Immature natural killer cell (primary cell): ENCODE results near the gene SIGLEC11. TPM values are rescaled to one million over a fixed set of nuclear protein-coding genes. Genes with fewer than 3 reads are reported as not detected.

Experiments
- DNase-seq, 3 donors: peaks; one replicate each; pipeline ENCODE4 v3.0.0; 2022; ENCODE audit warnings: mixed read lengths in 1 of 3
- H3K27ac Mint-ChIP-seq, 6 donors: one replicate each; pipeline ENCODE4 v1.8.0; 2020; ENCODE audit warnings: mixed read lengths in 6 of 6, mild to moderate bottlenecking in 5 of 6, inconsistent platforms in 4 of 6, moderate library complexity in 3 of 6
- H3K27me3 Mint-ChIP-seq, 3 donors: one replicate each; pipeline ENCODE4 v1.8.0; 2020 to 2021; ENCODE audit warnings: low read depth in 3 of 3, mild to moderate bottlenecking in 3 of 3, mixed read lengths in 3 of 3, moderate library complexity in 3 of 3, inconsistent platforms in 1 of 3
- H3K36me3 Mint-ChIP-seq, 3 donors: one replicate each; pipeline ENCODE4 v1.8.0; 2020; ENCODE audit warnings: mixed read lengths in 3 of 3, inconsistent platforms in 2 of 3, mild to moderate bottlenecking in 2 of 3
- H3K4me1 Mint-ChIP-seq, 2 donors: one replicate each; pipeline ENCODE4 v1.8.0; 2020; ENCODE audit warnings: inconsistent platforms in 2 of 2, mild to moderate bottlenecking in 2 of 2, mixed read lengths in 2 of 2, moderate library complexity in 1 of 2
- H3K4me3 Mint-ChIP-seq, 5 donors: one replicate each; pipeline ENCODE4 v1.8.0; 2020; ENCODE audit warnings: mild to moderate bottlenecking in 5 of 5, mixed read lengths in 5 of 5, inconsistent platforms in 3 of 5, moderate library complexity in 3 of 5
- H3K9me3 Mint-ChIP-seq, 6 donors: one replicate each; pipeline ENCODE4 v1.8.0; 2020; ENCODE audit warnings: mild to moderate bottlenecking in 6 of 6, mixed read lengths in 6 of 6, inconsistent platforms in 4 of 6, moderate library complexity in 3 of 6
- polyA plus RNA-seq, 3 donors: library from polyadenylated mRNA; unstranded; fragments of 300-500 nt; fragmentation: Illumina TruSeq; gene quantifications; one replicate each; pipeline ENCODE4 v1.2.3, GENCODE V29; 2021

The SIGLEC11 gene
- polyA plus RNA-seq, 3 donors from 2014 or later = not detected

- H3K9me3 Mint-ChIP-seq = no peaks in the 10 kb centered on the region
- H3K4me1 Mint-ChIP-seq = peaks cover 13 to 19% of the 10 kb centered on the region in 2 donors
- H3K27me3 Mint-ChIP-seq = no peaks in the 10 kb centered on the region
- no peak overlapping the region for H3K4me3 Mint-ChIP-seq
- peak overlapping the region in 1 of 6 donors; percentile 57 for H3K27ac Mint-ChIP-seq
- no peak for DNase-seq
- H3K36me3 Mint-ChIP-seq = peaks cover 6 to 10% (median 8%) of the 10 kb centered on the region in 3 donors
Observed at GRCh38 chr19:49910179-49910578, 50.8 kb downstream of the SIGLEC11 start.

- Mint-ChIP-seq H3K27me3 (no peaks in the 10 kb centered on the region), H3K27ac (no peak overlapping the region), H3K9me3 (no peaks in the 10 kb centered on the region), H3K36me3 (peaks cover 3 to 8% (median 4%) of the 10 kb centered on the region in 3 donors), H3K4me1 (peaks cover 11 to 16% of the 10 kb centered on the region in 2 donors), H3K4me3 (no peak overlapping the region)
- no peak for DNase-seq
Observed at GRCh38 chr19:49908480-49909420, 52.2 kb downstream of the SIGLEC11 start.

DNA sequence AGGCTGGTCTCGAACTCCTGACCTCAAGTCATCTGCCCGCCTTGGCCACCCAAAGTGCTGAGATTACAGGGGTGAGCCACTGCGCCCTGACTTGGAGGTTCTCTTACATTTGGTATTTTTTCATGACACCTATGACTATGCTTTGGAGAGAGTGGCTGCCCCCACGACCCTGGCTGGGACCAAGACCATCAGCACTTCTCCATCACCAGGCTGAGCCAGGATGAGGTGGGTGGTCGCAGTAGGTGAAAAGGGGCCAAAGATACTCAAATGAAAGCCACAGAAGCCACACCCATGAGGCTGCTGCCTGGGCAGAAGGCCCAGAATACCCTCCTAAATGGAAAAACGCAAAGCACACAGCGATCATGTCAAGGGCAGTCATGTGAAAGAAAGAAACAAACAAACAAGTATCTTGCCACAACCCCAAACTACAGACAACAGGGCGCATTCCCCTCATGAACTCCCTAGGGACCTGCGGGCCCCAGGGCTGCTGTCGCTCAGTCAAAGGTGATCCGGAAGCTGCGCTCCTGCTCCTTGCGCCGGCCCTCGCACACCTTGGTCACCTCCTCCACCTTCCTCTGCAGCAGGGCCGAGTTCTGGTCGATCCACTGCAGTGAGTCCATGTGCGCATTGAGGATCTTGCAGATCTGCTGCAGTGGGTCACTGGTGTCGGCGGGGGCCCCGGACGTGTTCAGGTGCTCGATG, 53.1 kb downstream of the SIGLEC11 start:
- Mint-ChIP-seq H3K27me3 (no peaks in the 10 kb centered on the region), H3K36me3 (peaks cover 2 to 5% (median 4%) of the 10 kb centered on the region in 3 donors), H3K4me3 (no peak overlapping the region), H3K27ac (peak overlapping the region in 1 of 6 donors; percentile 19), H3K4me1 (peaks cover 11 to 16% of the 10 kb centered on the region in 2 donors), H3K9me3 (no peaks in the 10 kb centered on the region)
- DNase-seq = no peak

- H3K9me3 Mint-ChIP-seq = no peaks in the 10 kb centered on the region
- no peak for DNase-seq
- peaks cover 2 to 4% (median 4%) of the 10 kb centered on the region in 3 donors for H3K36me3 Mint-ChIP-seq
- no peak overlapping the region for H3K4me3 Mint-ChIP-seq
- peaks cover 11 to 16% of the 10 kb centered on the region in 2 donors for H3K4me1 Mint-ChIP-seq
- no peaks in the 10 kb centered on the region for H3K27me3 Mint-ChIP-seq
- peak overlapping the region in 1 of 6 donors; percentile 45 for H3K27ac Mint-ChIP-seq
Observed at GRCh38 chr19:49906879-49907564, 54.0 kb downstream of the SIGLEC11 start.

DNA sequence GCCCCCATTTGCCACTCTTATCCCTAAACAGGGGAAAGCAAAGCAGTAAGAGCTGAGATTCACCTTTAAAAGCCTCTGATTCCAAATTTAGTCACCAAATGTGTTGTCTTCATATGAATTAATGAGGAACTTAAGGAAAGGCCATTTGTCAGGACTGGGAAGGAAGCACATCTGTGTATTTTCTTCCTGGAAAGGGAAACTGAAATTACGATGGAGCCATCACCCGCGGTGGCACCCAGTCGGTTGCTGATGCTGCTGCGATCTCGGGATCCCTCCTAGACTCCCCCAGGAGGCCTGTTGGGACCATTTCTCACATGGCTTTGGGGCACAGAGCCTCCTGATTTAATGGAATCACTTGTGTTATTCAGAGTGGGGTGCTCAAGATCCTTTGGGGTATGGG, 56.8 kb downstream of the SIGLEC11 start:
- no peak for DNase-seq
- peaks cover 0 to 4% (median 2%) of the 10 kb centered on the region in 3 donors for H3K36me3 Mint-ChIP-seq
- H3K27me3 Mint-ChIP-seq = peaks cover 0 to 3% (median 0%) of the 10 kb centered on the region in 3 donors
- H3K9me3 Mint-ChIP-seq = no peaks in the 10 kb centered on the region
- peaks cover 4 to 6% of the 10 kb centered on the region in 2 donors for H3K4me1 Mint-ChIP-seq
- H3K4me3 Mint-ChIP-seq = no peak overlapping the region
- H3K27ac Mint-ChIP-seq = no peak overlapping the region

Other genes with a start within 250 kb of the SIGLEC11 start
- gene TSKS, start 197.9 kb downstream of the SIGLEC11 start, polyA plus RNA-seq = under 1 TPM in 1 of 3 donors, not detected in 2; 0.19 TPM
- 10 to 100 TPM in 2 of 3 donors, 1 to 10 TPM in 1; 6.4 to 27.7 (median 11.6) TPM for gene AP2A1, start 194.2 kb downstream of the SIGLEC11 start, polyA plus RNA-seq
- 10 to 100 TPM in 1 of 3 donors, 1 to 10 TPM in 2; 7.3 to 12.0 (median 8.2) TPM for gene FUZ, start 147.9 kb downstream of the SIGLEC11 start, polyA plus RNA-seq
- 10 to 100 TPM in 2 of 3 donors, 1 to 10 TPM in 1; 5.0 to 30.4 (median 13.9) TPM for gene MED25, start 142.9 kb downstream of the SIGLEC11 start, polyA plus RNA-seq
- gene PTOV1, start 110.0 kb downstream of the SIGLEC11 start, polyA plus RNA-seq = 10 to 100 TPM; 32.0 to 59.7 (median 41.4) TPM
- 10 to 100 TPM; 36.4 to 55.1 (median 41.4) TPM for gene PNKP, start 93.6 kb downstream of the SIGLEC11 start, polyA plus RNA-seq
- gene AKT1S1, start 83.8 kb downstream of the SIGLEC11 start, polyA plus RNA-seq = 1 to 10 TPM; 2.5 to 4.7 (median 3.3) TPM
- gene TBC1D17, start 83.5 kb downstream of the SIGLEC11 start, polyA plus RNA-seq = 10 to 100 TPM in 1 of 3 donors, 1 to 10 TPM in 2; 7.1 to 18.4 (median 7.3) TPM
- under 1 TPM in 2 of 3 donors, not detected in 1; 0.27 to 0.40 TPM for gene IL4I1, start 64.3 kb downstream of the SIGLEC11 start, polyA plus RNA-seq
- 1 to 10 TPM; 1.2 to 3.1 (median 2.8) TPM for gene ATF5, start 32.0 kb downstream of the SIGLEC11 start, polyA plus RNA-seq
- gene NUP62, start 31.7 kb downstream of the SIGLEC11 start, polyA plus RNA-seq = 10 to 100 TPM; 21.8 to 67.1 (median 34.3) TPM
- gene VRK3, start 64.2 kb upstream of the SIGLEC11 start, polyA plus RNA-seq = 100 to 1,000 TPM in 2 of 3 donors, 10 to 100 TPM in 1; 89.8 to 116 (median 106) TPM
- 1 to 10 TPM; 2.9 to 7.7 (median 5.2) TPM for gene ZNF473, start 64.8 kb upstream of the SIGLEC11 start, polyA plus RNA-seq
- not detected for gene IZUMO2, start 202.1 kb upstream of the SIGLEC11 start, polyA plus RNA-seq
- not detected for gene MYH14, start 242.4 kb upstream of the SIGLEC11 start, polyA plus RNA-seq